Stimulated activated effector memory CD8-positive, alpha-beta T cell treated with anti-CD3 and anti-CD28 coated beads, Interleukin-12 subunit alpha, Interleukin-12 subunit beta, amount 100 ng/mL, for 72 hours (primary cell): Measurements from ENCODE around the gene FTSJ1.

Experiments
- ATAC-seq: fragments of 150-1000 bp; cut with Tn5 transposase; 2 replicates; pipeline ENCODE4 v1.10.0; 2021
- DNase-seq, 2 donors: peaks; one replicate each; pipeline ENCODE4 v3.0.0; 2021 to 2022; ENCODE audit warnings: low spot score in 2 of 2
- H3K27ac Mint-ChIP-seq: one replicate; pipeline ENCODE4 v1.8.0; 2022; ENCODE audit warnings: mild to moderate bottlenecking, mixed read lengths
- H3K36me3 Mint-ChIP-seq: one replicate; pipeline ENCODE4 v1.8.0; 2022; ENCODE audit warnings: mild to moderate bottlenecking, mixed read lengths
- H3K4me1 Mint-ChIP-seq: one replicate; pipeline ENCODE4 v1.8.0; 2022; ENCODE audit warnings: mixed read lengths
- H3K4me3 Mint-ChIP-seq: one replicate; pipeline ENCODE4 v1.8.0; 2022; ENCODE audit warnings: mild to moderate bottlenecking, mixed read lengths
- H3K9me3 Mint-ChIP-seq: one replicate; pipeline ENCODE4 v1.8.0; 2022; ENCODE audit warnings: mixed read lengths

Gene FTSJ1

GRCh38 chrX:48465336-48465933 is 10.6 kb upstream of the FTSJ1 start:
- H3K4me3 Mint-ChIP-seq: peak overlapping the region; percentile 98
- DNase-seq (no peak), ATAC-seq (peak; percentile 62)
- peak overlapping the region; percentile 34 for H3K27ac Mint-ChIP-seq
- H3K36me3 Mint-ChIP-seq: peaks cover 70% of the 10 kb centered on the region
- no peaks in the 10 kb centered on the region for H3K9me3 Mint-ChIP-seq
- peaks cover 59% of the 10 kb centered on the region for H3K4me1 Mint-ChIP-seq

- peak; percentile 23 for ATAC-seq
- peak in 1 of 2 donors; percentile 56 for DNase-seq
- Mint-ChIP-seq H3K4me1 (peaks cover 50% of the 10 kb centered on the region), H3K36me3 (peaks cover 58% of the 10 kb centered on the region), H3K9me3 (no peaks in the 10 kb centered on the region), H3K27ac (peak overlapping the region; percentile 99), H3K4me3 (peak overlapping the region; percentile 98)
Measured at GRCh38 chrX:48466696-48467095, 9.3 kb upstream of the FTSJ1 start.

GRCh38 chrX:48467281-48467761 is 8.7 kb upstream of the FTSJ1 start:
- Mint-ChIP-seq H3K27ac (peak overlapping the region; percentile 99), H3K4me1 (peaks cover 50% of the 10 kb centered on the region), H3K36me3 (peaks cover 52% of the 10 kb centered on the region), H3K4me3 (peak overlapping the region; percentile 98), H3K9me3 (no peaks in the 10 kb centered on the region)
- DNase-seq (no peak), ATAC-seq (no peak)

GRCh38 chrX:48468247-48468671 is 7.7 kb upstream of the FTSJ1 start:
- peaks cover 44% of the 10 kb centered on the region for H3K36me3 Mint-ChIP-seq
- DNase-seq (no peak), ATAC-seq (peak; percentile 73)
- H3K9me3 Mint-ChIP-seq: no peaks in the 10 kb centered on the region
- peak overlapping the region; percentile 99 for H3K27ac Mint-ChIP-seq
- H3K4me1 Mint-ChIP-seq: peaks cover 50% of the 10 kb centered on the region
- peak overlapping the region; percentile 98 for H3K4me3 Mint-ChIP-seq

- Mint-ChIP-seq H3K27ac (peak overlapping the region; percentile 99), H3K4me3 (peak overlapping the region; percentile 98), H3K36me3 (peaks cover 41% of the 10 kb centered on the region), H3K4me1 (peaks cover 47% of the 10 kb centered on the region), H3K9me3 (no peaks in the 10 kb centered on the region)
- DNase-seq (peak in 1 of 2 donors; percentile 62), ATAC-seq (peak; percentile 63)
Measured at GRCh38 chrX:48468693-48469691, 7.0 kb upstream of the FTSJ1 start.

- DNase-seq (no peak), ATAC-seq (no peak)
- Mint-ChIP-seq H3K4me3 (peak within 1 kb of the TSS; percentile 98), H3K36me3 (peaks cover 28% of the 10 kb centered on the region), H3K9me3 (no peaks in the 10 kb centered on the region), H3K27ac (peak within 1 kb of the TSS; percentile 99), H3K4me1 (peaks cover 43% of the 10 kb centered on the region)
Measured at GRCh38 chrX:48470110-48470832, 5.7 kb upstream of the FTSJ1 start, which contains the start of gene SLC38A5. Gene SLC38A5, minus strand, starts transcription at chrX:48470260. Its CDS starts 2,336 bp downstream, at chrX:48467924.

- H3K4me1 Mint-ChIP-seq: peaks cover 38% of the 10 kb centered on the region
- H3K36me3 Mint-ChIP-seq: peaks cover 26% of the 10 kb centered on the region
- DNase-seq (no peak), ATAC-seq (no peak)
- H3K4me3 Mint-ChIP-seq: no peak overlapping the region
- H3K27ac Mint-ChIP-seq: no peak overlapping the region
- H3K9me3 Mint-ChIP-seq: no peaks in the 10 kb centered on the region
Measured at GRCh38 chrX:48470833-48471118, 5.2 kb upstream of the FTSJ1 start.

GRCh38 chrX:48471504-48471903 is 4.5 kb upstream of the FTSJ1 start:
- ATAC-seq: no peak
- Mint-ChIP-seq H3K9me3 (no peaks in the 10 kb centered on the region), H3K27ac (no peak overlapping the region), H3K36me3 (peaks cover 23% of the 10 kb centered on the region), H3K4me1 (peaks cover 35% of the 10 kb centered on the region), H3K4me3 (no peak overlapping the region)
- DNase-seq: no peak

- Mint-ChIP-seq H3K36me3 (peaks cover 23% of the 10 kb centered on the region), H3K4me1 (peaks cover 35% of the 10 kb centered on the region), H3K27ac (no peak overlapping the region), H3K9me3 (no peaks in the 10 kb centered on the region), H3K4me3 (no peak overlapping the region)
- DNase-seq (no peak), ATAC-seq (no peak)
Measured at GRCh38 chrX:48472225-48472624, 3.8 kb upstream of the FTSJ1 start.

- Mint-ChIP-seq H3K9me3 (no peaks in the 10 kb centered on the region), H3K4me3 (no peak overlapping the region), H3K4me1 (peaks cover 35% of the 10 kb centered on the region), H3K36me3 (peaks cover 27% of the 10 kb centered on the region), H3K27ac (no peak overlapping the region)
- ATAC-seq (no peak), DNase-seq (no peak)
Measured at GRCh38 chrX:48472851-48473703, 2.9 kb upstream of the FTSJ1 start.

GRCh38 chrX:48473704-48473990 is 2.4 kb upstream of the FTSJ1 start:
- Mint-ChIP-seq H3K36me3 (peaks cover 33% of the 10 kb centered on the region), H3K27ac (no peak overlapping the region), H3K4me3 (no peak overlapping the region), H3K4me1 (peaks cover 40% of the 10 kb centered on the region), H3K9me3 (no peaks in the 10 kb centered on the region)
- ATAC-seq (no peak), DNase-seq (no peak)

GRCh38 chrX:48474127-48474526 is 1.9 kb upstream of the FTSJ1 start:
- peaks cover 35% of the 10 kb centered on the region for H3K36me3 Mint-ChIP-seq
- no peaks in the 10 kb centered on the region for H3K9me3 Mint-ChIP-seq
- no peak overlapping the region for H3K27ac Mint-ChIP-seq
- no peak for DNase-seq
- H3K4me1 Mint-ChIP-seq: peaks cover 42% of the 10 kb centered on the region
- no peak overlapping the region for H3K4me3 Mint-ChIP-seq
- ATAC-seq: no peak

GRCh38 chrX:48474581-48474980 is 1.4 kb upstream of the FTSJ1 start:
- DNase-seq (no peak), ATAC-seq (no peak)
- H3K9me3 Mint-ChIP-seq: no peaks in the 10 kb centered on the region
- H3K27ac Mint-ChIP-seq: peak overlapping the region; percentile 99
- H3K4me3 Mint-ChIP-seq: peak overlapping the region; percentile 97
- peaks cover 37% of the 10 kb centered on the region for H3K36me3 Mint-ChIP-seq
- H3K4me1 Mint-ChIP-seq: peaks cover 40% of the 10 kb centered on the region

- H3K9me3 Mint-ChIP-seq: no peaks in the 10 kb centered on the region
- H3K36me3 Mint-ChIP-seq: peaks cover 44% of the 10 kb centered on the region
- ATAC-seq: no peak
- H3K27ac Mint-ChIP-seq: peak overlapping the region; percentile 99
- H3K4me1 Mint-ChIP-seq: peaks cover 39% of the 10 kb centered on the region
- H3K4me3 Mint-ChIP-seq: peak overlapping the region; percentile 97
- DNase-seq: no peak
Measured at GRCh38 chrX:48475296-48475695, 703 bp upstream of the FTSJ1 start.
